GM19397 (cell line): ENCODE data around the gene ZCCHC17.
"Not testable (repeated sequence)": the region's sequence is repeated elsewhere in the genome, so short reads cannot be mapped to it uniquely, and the experiment has no call there.

Experiments
- ATAC-seq: cut with Tn5 transposase; IDR thresholded peaks from one replicate; pipeline ENCODE4 v1.9.1; 2021; ENCODE audit warnings: mild to moderate bottlenecking, moderate library complexity; ENCODE audit not compliant: unreplicated experiment

ZCCHC17 gene

GRCh38 chr1:31368611-31369107 is 71.8 kb downstream of the ZCCHC17 start:
- no peak for ATAC-seq

- no peak for ATAC-seq
Measured at GRCh38 chr1:31370021-31370420, 73.2 kb downstream of the ZCCHC17 start.

GRCh38 chr1:31370565-31370964 is 73.7 kb downstream of the ZCCHC17 start:
- ATAC-seq: no peak

GRCh38 chr1:31371121-31371959 is 74.5 kb downstream of the ZCCHC17 start:
- no peak for ATAC-seq

- no peak for ATAC-seq
Measured at GRCh38 chr1:31372051-31372450, 75.2 kb downstream of the ZCCHC17 start.

- ATAC-seq: no peak
Measured at GRCh38 chr1:31372751-31373055, 75.9 kb downstream of the ZCCHC17 start.

- ATAC-seq: no peak
Measured at GRCh38 chr1:31373056-31373896, 76.4 kb downstream of the ZCCHC17 start, which contains the start of gene FABP3. TSS of gene FABP3 (minus strand) at chr1:31373076. CDS start at chr1:31373014, 62 bp downstream.

GRCh38 chr1:31373897-31374486 is 77.2 kb downstream of the ZCCHC17 start:
- no peak for ATAC-seq

GRCh38 chr1:31374511-31375196 is 77.8 kb downstream of the ZCCHC17 start:
- no peak for ATAC-seq

- ATAC-seq: no peak
Measured at GRCh38 chr1:31376375-31377134, 79.7 kb downstream of the ZCCHC17 start.

GRCh38 chr1:31377364-31377863 is 80.6 kb downstream of the ZCCHC17 start:
- ATAC-seq: no peak

- ATAC-seq: no peak
Measured at GRCh38 chr1:31378001-31378400, 81.2 kb downstream of the ZCCHC17 start.

GRCh38 chr1:31380181-31380580 is 83.3 kb downstream of the ZCCHC17 start:
- no peak for ATAC-seq

GRCh38 chr1:31381394-31382294 is 84.8 kb downstream of the ZCCHC17 start:
- no peak for ATAC-seq

- no peak for ATAC-seq
Measured at GRCh38 chr1:31382379-31382989, 85.7 kb downstream of the ZCCHC17 start.

GRCh38 chr1:31383967-31384366 is 87.1 kb downstream of the ZCCHC17 start:
- no peak for ATAC-seq

GRCh38 chr1:31386576-31387243 is 89.9 kb downstream of the ZCCHC17 start:
- ATAC-seq: not testable (repeated sequence)

GRCh38 chr1:31387612-31388011 is 90.8 kb downstream of the ZCCHC17 start:
- no peak for ATAC-seq
